HepG2 (cell line): ENCODE data around the gene LZTR1. TPM values are rescaled to one million over a fixed set of nuclear protein-coding genes. Genes with fewer than 3 reads are reported as not detected.

ENCODE experiments used
- CBX5 ChIP-seq: sonication (generic); formaldehyde crosslinking; IDR thresholded peaks from 2 replicates; pipeline ENCODE4 v1.4.0; 2020; ENCODE audit warnings: missing genetic modification reagents, borderline replicate concordance
- CEBPG ChIP-seq: IDR thresholded peaks from 2 replicates; pipeline ENCODE4 v1.6.1; 2016
- FOXC1 ChIP-seq: sonication (generic); formaldehyde crosslinking; IDR thresholded peaks from 2 replicates; pipeline ENCODE4 v1.8.0; 2022; ENCODE audit warnings: mild to moderate bottlenecking, missing genetic modification reagents, borderline replicate concordance
- GABPB1 ChIP-seq: IDR thresholded peaks from 2 replicates; pipeline ENCODE4 v1.6.1; 2016; ENCODE audit warnings: mild to moderate bottlenecking, missing genetic modification reagents, moderate library complexity, missing compliant biosample characterization
- HDAC2 ChIP-seq: sonication (generic); formaldehyde crosslinking; IDR thresholded peaks from 2 replicates; pipeline ENCODE4 v1.4.0; 2020; ENCODE audit warnings: missing genetic modification reagents
- HNF4A ChIP-seq: sonication (generic); formaldehyde crosslinking; IDR thresholded peaks from 2 replicates; pipeline ENCODE4 v1.4.0; 2020; ENCODE audit warnings: missing genetic modification reagents
- NR2F1 ChIP-seq, 2 experiments: fragments of 450-650 bp in 1 of 2; formaldehyde crosslinking in 1 of 2; IDR thresholded peaks; 2 replicates each; pipeline versions ENCODE4 v1.5.0 to v1.6.1; 2016 to 2020; ENCODE audit warnings: mild to moderate bottlenecking in 1 of 2, missing compliant biosample characterization in 1 of 2, missing genetic modification reagents in 1 of 2, moderate library complexity in 1 of 2
- SALL1 ChIP-seq: sonication (generic); formaldehyde crosslinking; IDR thresholded peaks from 2 replicates; pipeline ENCODE4 v1.8.0; 2022; ENCODE audit warnings: mild to moderate bottlenecking, missing genetic modification reagents
- SMAD3 ChIP-seq: sonication (generic); formaldehyde crosslinking; IDR thresholded peaks from 2 replicates; pipeline ENCODE4 v1.4.0; 2020; ENCODE audit warnings: missing genetic modification reagents
- SRSF9 ChIP-seq: fragments of 200-400 bp; formaldehyde crosslinking; IDR thresholded peaks from 2 replicates; pipeline ENCODE4 v1.6.1; 2018; ENCODE audit warnings: borderline replicate concordance, mild to moderate bottlenecking, low read depth, low read length; ENCODE audit not compliant: insufficient read depth, poor library complexity, severe bottlenecking
- ZFP82 ChIP-seq: sonication (generic); formaldehyde crosslinking; IDR thresholded peaks from 2 replicates; pipeline ENCODE4 v1.5.1; 2020; ENCODE audit warnings: mild to moderate bottlenecking, missing genetic modification reagents, borderline replicate concordance
- ZNF282 ChIP-seq: fragments of 450-650 bp; IDR thresholded peaks from 2 replicates; pipeline ENCODE4 v1.6.1; 2018; ENCODE audit not compliant: partially characterized antibody
- polyA plus RNA-seq, 8 experiments: library from polyadenylated mRNA; depleted of rRNA in 3 of 8; stranded (reverse) in 7 of 8; unstranded in 1 of 8; fragments of >200 nt; fragmentation: Illumina TruSeq in 4 of 8; extraction: Trizol in 4 of 8; gene quantifications; 2 replicates each; pipeline versions ENCODE4 v1.2.1 to v1.2.3, GENCODE V29; 2011 to 2016; ENCODE audit warnings: low read depth in 4 of 8, missing spikeins in 1 of 8, mixed read lengths in 1 of 8; ENCODE audit not compliant: insufficient read depth in 1 of 8
- total RNA-seq, 5 experiments: library from RNA; depleted of rRNA; stranded (reverse); fragments of >200 nt; fragmentation: Illumina TruSeq; extraction: Trizol; gene quantifications; 2 replicates each; pipeline ENCODE4 v1.2.3, GENCODE V29; 2016; ENCODE audit warnings: low read depth in 1 of 5
- TF ChIP-seq, protein P1 (sequence below): fragments of 450-650 bp; IDR thresholded peaks from 2 replicates; pipeline ENCODE4 v1.6.1; 2017; ENCODE audit warnings: mild to moderate bottlenecking
- TF ChIP-seq, protein P2 (sequence below): sonication (generic); formaldehyde crosslinking; IDR thresholded peaks from 2 replicates; pipeline ENCODE4 v1.5.1; 2020; ENCODE audit warnings: mild to moderate bottlenecking, missing genetic modification reagents, moderate library complexity
- TF ChIP-seq, protein P3 (sequence below): sonication (generic); formaldehyde crosslinking; IDR thresholded peaks from 2 replicates; pipeline ENCODE4 v1.4.0; 2020; ENCODE audit warnings: missing genetic modification reagents
- TF ChIP-seq, protein P4 (sequence below), 2 experiments: sonication (generic) in 1 of 2; formaldehyde crosslinking in 1 of 2; IDR thresholded peaks; 2 replicates each; pipeline versions ENCODE4 v1.4.0 to v1.6.1; 2016 to 2020; ENCODE audit warnings: borderline replicate concordance in 1 of 2, low read depth in 1 of 2, mild to moderate bottlenecking in 1 of 2, missing genetic modification reagents in 1 of 2
- TF ChIP-seq, protein P5 (sequence below): sonication (generic); formaldehyde crosslinking; IDR thresholded peaks from 2 replicates; pipeline ENCODE4 v1.5.1; 2020; ENCODE audit warnings: missing genetic modification reagents, mild to moderate bottlenecking, borderline replicate concordance

Gene LZTR1
- total and polyA plus RNA-seq, 2 of the 13 experiments (the other 11 are each of a cell fraction or from before 2014, with no cell fraction given) = 21.8 to 22.4 TPM

DNA sequence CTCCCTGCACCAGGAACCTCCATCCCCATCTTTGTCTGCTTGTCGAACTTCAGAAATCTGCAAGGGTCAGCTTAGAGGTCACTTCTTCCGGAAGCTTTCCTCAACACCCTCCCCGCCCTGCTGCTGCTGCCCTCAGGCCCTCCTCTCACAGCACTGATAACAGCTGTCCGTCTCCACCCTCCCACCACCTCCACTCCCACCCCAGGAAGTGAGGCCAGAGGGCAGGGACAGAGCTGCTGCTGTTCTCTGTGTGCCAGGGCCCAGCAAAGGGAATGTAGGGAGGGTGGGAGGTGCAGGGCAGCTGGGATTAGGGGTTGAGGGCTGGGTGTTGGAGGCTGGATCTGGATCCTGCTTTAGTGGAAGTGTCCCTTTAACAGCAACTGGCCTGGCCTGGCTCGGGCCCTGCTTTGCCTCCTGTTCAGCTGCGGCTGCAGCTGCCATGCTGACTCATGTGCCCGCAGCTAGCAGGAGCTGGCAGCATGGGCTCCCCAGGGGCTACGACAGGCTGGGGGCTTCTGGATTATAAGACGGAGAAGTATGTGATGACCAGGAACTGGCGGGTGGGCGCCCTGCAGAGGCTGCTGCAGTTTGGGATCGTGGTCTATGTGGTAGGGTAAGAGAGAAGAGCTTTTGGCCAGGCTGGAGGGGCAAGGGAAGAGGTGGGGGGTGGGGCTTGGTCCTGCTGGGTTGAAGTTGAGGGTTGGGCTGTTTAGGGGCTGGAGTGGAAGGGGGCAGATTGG, 32.8 kb downstream of the LZTR1 start, which contains the start of gene P2RX6 (continued):
- TF ChIP-seq, protein P1, sequence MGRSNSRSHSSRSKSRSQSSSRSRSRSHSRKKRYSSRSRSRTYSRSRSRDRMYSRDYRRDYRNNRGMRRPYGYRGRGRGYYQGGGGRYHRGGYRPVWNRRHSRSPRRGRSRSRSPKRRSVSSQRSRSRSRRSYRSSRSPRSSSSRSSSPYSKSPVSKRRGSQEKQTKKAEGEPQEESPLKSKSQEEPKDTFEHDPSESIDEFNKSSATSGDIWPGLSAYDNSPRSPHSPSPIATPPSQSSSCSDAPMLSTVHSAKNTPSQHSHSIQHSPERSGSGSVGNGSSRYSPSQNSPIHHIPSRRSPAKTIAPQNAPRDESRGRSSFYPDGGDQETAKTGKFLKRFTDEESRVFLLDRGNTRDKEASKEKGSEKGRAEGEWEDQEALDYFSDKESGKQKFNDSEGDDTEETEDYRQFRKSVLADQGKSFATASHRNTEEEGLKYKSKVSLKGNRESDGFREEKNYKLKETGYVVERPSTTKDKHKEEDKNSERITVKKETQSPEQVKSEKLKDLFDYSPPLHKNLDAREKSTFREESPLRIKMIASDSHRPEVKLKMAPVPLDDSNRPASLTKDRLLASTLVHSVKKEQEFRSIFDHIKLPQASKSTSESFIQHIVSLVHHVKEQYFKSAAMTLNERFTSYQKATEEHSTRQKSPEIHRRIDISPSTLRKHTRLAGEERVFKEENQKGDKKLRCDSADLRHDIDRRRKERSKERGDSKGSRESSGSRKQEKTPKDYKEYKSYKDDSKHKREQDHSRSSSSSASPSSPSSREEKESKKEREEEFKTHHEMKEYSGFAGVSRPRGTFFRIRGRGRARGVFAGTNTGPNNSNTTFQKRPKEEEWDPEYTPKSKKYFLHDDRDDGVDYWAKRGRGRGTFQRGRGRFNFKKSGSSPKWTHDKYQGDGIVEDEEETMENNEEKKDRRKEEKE = no peak
- TF ChIP-seq HNF4A (CRISPR knock-in tag) = peak; percentile 29; the same call in 1 of the 2 replicates
- TF ChIP-seq HDAC2 (CRISPR knock-in tag) = peak; percentile 35; the same call in 1 of the 2 replicates
- peak; percentile 63 for TF ChIP-seq GABPB1 (CRISPR knock-in tag)
- TF ChIP-seq, protein P2, sequence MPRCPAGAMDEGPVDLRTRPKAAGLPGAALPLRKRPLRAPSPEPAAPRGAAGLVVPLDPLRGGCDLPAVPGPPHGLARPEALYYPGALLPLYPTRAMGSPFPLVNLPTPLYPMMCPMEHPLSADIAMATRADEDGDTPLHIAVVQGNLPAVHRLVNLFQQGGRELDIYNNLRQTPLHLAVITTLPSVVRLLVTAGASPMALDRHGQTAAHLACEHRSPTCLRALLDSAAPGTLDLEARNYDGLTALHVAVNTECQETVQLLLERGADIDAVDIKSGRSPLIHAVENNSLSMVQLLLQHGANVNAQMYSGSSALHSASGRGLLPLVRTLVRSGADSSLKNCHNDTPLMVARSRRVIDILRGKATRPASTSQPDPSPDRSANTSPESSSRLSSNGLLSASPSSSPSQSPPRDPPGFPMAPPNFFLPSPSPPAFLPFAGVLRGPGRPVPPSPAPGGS (CRISPR knock-in tag) = no peak
- TF ChIP-seq CBX5 = no peak
- TF ChIP-seq FOXC1 (CRISPR knock-in tag) = no peak
- TF ChIP-seq, protein P3, sequence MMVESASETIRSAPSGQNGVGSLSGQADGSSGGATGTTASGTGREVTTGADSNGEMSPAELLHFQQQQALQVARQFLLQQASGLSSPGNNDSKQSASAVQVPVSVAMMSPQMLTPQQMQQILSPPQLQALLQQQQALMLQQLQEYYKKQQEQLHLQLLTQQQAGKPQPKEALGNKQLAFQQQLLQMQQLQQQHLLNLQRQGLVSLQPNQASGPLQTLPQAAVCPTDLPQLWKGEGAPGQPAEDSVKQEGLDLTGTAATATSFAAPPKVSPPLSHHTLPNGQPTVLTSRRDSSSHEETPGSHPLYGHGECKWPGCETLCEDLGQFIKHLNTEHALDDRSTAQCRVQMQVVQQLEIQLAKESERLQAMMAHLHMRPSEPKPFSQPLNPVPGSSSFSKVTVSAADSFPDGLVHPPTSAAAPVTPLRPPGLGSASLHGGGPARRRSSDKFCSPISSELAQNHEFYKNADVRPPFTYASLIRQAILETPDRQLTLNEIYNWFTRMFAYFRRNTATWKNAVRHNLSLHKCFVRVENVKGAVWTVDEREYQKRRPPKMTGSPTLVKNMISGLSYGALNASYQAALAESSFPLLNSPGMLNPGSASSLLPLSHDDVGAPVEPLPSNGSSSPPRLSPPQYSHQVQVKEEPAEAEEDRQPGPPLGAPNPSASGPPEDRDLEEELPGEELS (CRISPR knock-in tag) = peak; percentile 41; the same call in 1 of the 2 replicates
- peak; percentile 38; the same call in 1 of the 2 replicates for TF ChIP-seq SALL1 (CRISPR knock-in tag)
- TF ChIP-seq ZFP82 (CRISPR knock-in tag) = no peak
- TF ChIP-seq NR2F1 (CRISPR knock-in tag; IDR thresholded peaks at IDR 0.05) = peak in 1 of 2 experiments; percentile 56; a peak in 2 of 4 replicates
- peak; percentile 26; the same call in 1 of the 2 replicates for TF ChIP-seq CEBPG (CRISPR knock-in tag)
- TF ChIP-seq, protein P4, sequence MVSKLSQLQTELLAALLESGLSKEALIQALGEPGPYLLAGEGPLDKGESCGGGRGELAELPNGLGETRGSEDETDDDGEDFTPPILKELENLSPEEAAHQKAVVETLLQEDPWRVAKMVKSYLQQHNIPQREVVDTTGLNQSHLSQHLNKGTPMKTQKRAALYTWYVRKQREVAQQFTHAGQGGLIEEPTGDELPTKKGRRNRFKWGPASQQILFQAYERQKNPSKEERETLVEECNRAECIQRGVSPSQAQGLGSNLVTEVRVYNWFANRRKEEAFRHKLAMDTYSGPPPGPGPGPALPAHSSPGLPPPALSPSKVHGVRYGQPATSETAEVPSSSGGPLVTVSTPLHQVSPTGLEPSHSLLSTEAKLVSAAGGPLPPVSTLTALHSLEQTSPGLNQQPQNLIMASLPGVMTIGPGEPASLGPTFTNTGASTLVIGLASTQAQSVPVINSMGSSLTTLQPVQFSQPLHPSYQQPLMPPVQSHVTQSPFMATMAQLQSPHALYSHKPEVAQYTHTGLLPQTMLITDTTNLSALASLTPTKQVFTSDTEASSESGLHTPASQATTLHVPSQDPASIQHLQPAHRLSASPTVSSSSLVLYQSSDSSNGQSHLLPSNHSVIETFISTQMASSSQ (IDR thresholded peaks at IDR 0.05; ENCODE audit: low read depth) = no peak
- TF ChIP-seq, protein P4 (CRISPR knock-in tag; IDR thresholded peaks at IDR 0.05; ENCODE audit: borderline replicate concordance) = no peak
- TF ChIP-seq SMAD3 (CRISPR knock-in tag) = no peak
- TF ChIP-seq ZNF282 = no peak
- TF ChIP-seq SRSF9 = no peak
- TF ChIP-seq, protein P5, sequence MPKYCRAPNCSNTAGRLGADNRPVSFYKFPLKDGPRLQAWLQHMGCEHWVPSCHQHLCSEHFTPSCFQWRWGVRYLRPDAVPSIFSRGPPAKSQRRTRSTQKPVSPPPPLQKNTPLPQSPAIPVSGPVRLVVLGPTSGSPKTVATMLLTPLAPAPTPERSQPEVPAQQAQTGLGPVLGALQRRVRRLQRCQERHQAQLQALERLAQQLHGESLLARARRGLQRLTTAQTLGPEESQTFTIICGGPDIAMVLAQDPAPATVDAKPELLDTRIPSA (CRISPR knock-in tag) = no peak
